AG04449 (cell line): ENCODE results near the gene ENOX1.

Source experiments
- CTCF ChIA-PET: fragments of 350-600 bp; formaldehyde crosslinking; extraction: SDS; loops from one replicate; lab custom pipeline; 2021; ENCODE audit warnings: antibody characterized with exemption; lab: Yijun Ruan, JAX
- POLR2A ChIA-PET: fragments of 400-600, 350-600 bp; formaldehyde crosslinking; extraction: SDS; loops from one replicate; lab custom pipeline; 2020; ENCODE audit warnings: antibody characterized with exemption, inconsistent platforms; lab: Yijun Ruan, JAX
- DNase-seq: peaks from one replicate; pipeline ENCODE4 v3.0.0-alpha.2; 2010; ENCODE audit warnings: low read depth, low spot score
- H3K4me3 ChIP-seq: 2 replicates; pipeline ENCODE4 v1.5.1; 2011; ENCODE audit warnings: low read depth, mild to moderate bottlenecking, control low read depth, low read length
- CTCF ChIP-seq: IDR thresholded peaks from one replicate; pipeline ENCODE4 v1.5.1; 2011; ENCODE audit warnings: mild to moderate bottlenecking, moderate library complexity, low read length, control low read depth, inconsistent platforms; ENCODE audit not compliant: insufficient read depth; ENCODE audit errors: missing control alignments

Gene ENOX1

GRCh38 chr13:43776006-43776405, 10.8 kb downstream of the ENOX1 start:
- H3K4me3 ChIP-seq, result no peak overlapping the region
- TF ChIP-seq CTCF, result no peak
- POLR2A ChIA-PET, result no interaction called here
- no peak for DNase-seq
- CTCF ChIA-PET, result interaction anchor here (1.2 kb wide), 1 partner anchor 12 kb away, joined by 6 read pairs; no protein-coding TSS in a partner anchor

- POLR2A ChIA-PET, result no interaction called here
- no peak overlapping the region for H3K4me3 ChIP-seq
- no peak for DNase-seq
- no peak for TF ChIP-seq CTCF
- CTCF ChIA-PET, result no interaction called here
Observed at GRCh38 chr13:43773602-43774001, 13.2 kb downstream of the ENOX1 start.

- no peak for TF ChIP-seq CTCF
- H3K4me3 ChIP-seq, result no peak overlapping the region
- no peak for DNase-seq
- CTCF ChIA-PET, result interaction anchor here (0.7 to 1.1 kb wide), 2 partner anchors 15 to 43 kb away, joined by 3 read pairs; no protein-coding TSS in a partner anchor
- POLR2A ChIA-PET, result no interaction called here
Observed at GRCh38 chr13:43770871-43771270, 15.9 kb downstream of the ENOX1 start.

GRCh38 chr13:43769529-43769928, 17.2 kb downstream of the ENOX1 start:
- H3K4me3 ChIP-seq, result no peak overlapping the region
- no peak for TF ChIP-seq CTCF
- ChIA-PET CTCF (no interaction called here), POLR2A (no interaction called here)
- DNase-seq, result no peak

- ChIA-PET POLR2A (no interaction called here), CTCF (no interaction called here)
- DNase-seq, result no peak
- no peak for TF ChIP-seq CTCF
- H3K4me3 ChIP-seq, result no peak overlapping the region
Observed at GRCh38 chr13:43767341-43767931, 19.3 kb downstream of the ENOX1 start.

- no peak for DNase-seq
- CTCF ChIA-PET, result interaction anchor here (0.6 kb wide), 1 partner anchor 100 kb away, joined by 4 read pairs; no protein-coding TSS in a partner anchor
Observed at GRCh38 chr13:43766725-43767124, 20.0 kb downstream of the ENOX1 start.

More at GRCh38 chr13:43766725-43767124, 20.0 kb downstream of the ENOX1 start:
- no peak overlapping the region for H3K4me3 ChIP-seq
- POLR2A ChIA-PET, result no interaction called here
- no peak for TF ChIP-seq CTCF
